HT-29 (cell line): ENCODE results near the gene FIGNL1. TPM values are rescaled to one million over a fixed set of nuclear protein-coding genes. Genes with fewer than 3 reads are reported as not detected.
"Not testable (repeated sequence)": the region's sequence is repeated elsewhere in the genome, so short reads cannot be mapped to it uniquely, and the experiment has no call there.

Experiments
- DNase-seq: peaks from one replicate; pipeline ENCODE4 v3.0.0-alpha.2; 2015; ENCODE audit warnings: low spot score
- total RNA-seq: library from RNA; depleted of rRNA; stranded (reverse); fragments of >200 nt; shearing (Covaris generic); gene quantifications from 2 replicates; pipeline ENCODE4 v1.2.3, GENCODE V29; 2014

The FIGNL1 gene
- total RNA-seq, 1 experiment from 2014 or later: 15.4 TPM

GRCh38 chr7:50472427-50472826 is 22.3 kb upstream of the FIGNL1 start:
- DNase-seq: no peak

- DNase-seq: no peak
Observed at GRCh38 chr7:50471970-50472369, 21.8 kb upstream of the FIGNL1 start.

GRCh38 chr7:50470250-50471163 is 20.4 kb upstream of the FIGNL1 start:
- DNase-seq: no peak

- no peak for DNase-seq
Observed at GRCh38 chr7:50469181-50469580, 19.0 kb upstream of the FIGNL1 start.

- DNase-seq: peak; percentile 87
Observed at GRCh38 chr7:50467817-50468610, 17.9 kb upstream of the FIGNL1 start.

GRCh38 chr7:50466815-50467585 is 16.9 kb upstream of the FIGNL1 start:
- DNase-seq: no peak

GRCh38 chr7:50463035-50463434 is 12.9 kb upstream of the FIGNL1 start:
- DNase-seq: no peak

GRCh38 chr7:50462361-50462760 is 12.2 kb upstream of the FIGNL1 start:
- no peak for DNase-seq

GRCh38 chr7:50461695-50462094 is 11.5 kb upstream of the FIGNL1 start:
- no peak for DNase-seq

- not testable (repeated sequence) for DNase-seq
Observed at GRCh38 chr7:50459183-50459582, 9.0 kb upstream of the FIGNL1 start.

GRCh38 chr7:50458651-50459050 is 8.5 kb upstream of the FIGNL1 start:
- not testable (repeated sequence) for DNase-seq

GRCh38 chr7:50456371-50457123 is 6.4 kb upstream of the FIGNL1 start:
- DNase-seq: no peak

GRCh38 chr7:50455658-50456057 is 5.5 kb upstream of the FIGNL1 start:
- DNase-seq: no peak

GRCh38 chr7:50454968-50455367 is 4.8 kb upstream of the FIGNL1 start:
- no peak for DNase-seq

GRCh38 chr7:50450590-50451032 is 461 bp upstream of the FIGNL1 start:
- no peak for DNase-seq

- no peak for DNase-seq
Observed at GRCh38 chr7:50449501-50449880, 659 bp downstream of the FIGNL1 start.

- DNase-seq: no peak
Observed at GRCh38 chr7:50448823-50449222, 1.3 kb downstream of the FIGNL1 start.

- DNase-seq: peak; percentile 22
Observed at GRCh38 chr7:50446542-50446960, 3.6 kb downstream of the FIGNL1 start.

- no peak for DNase-seq
Observed at GRCh38 chr7:50436133-50436806, 13.9 kb downstream of the FIGNL1 start.

GRCh38 chr7:50431722-50432305 is 18.3 kb downstream of the FIGNL1 start:
- DNase-seq: no peak
